NCI-H460 (cell line): ENCODE measurements around the gene HOXC11. TPM values are rescaled to one million over a fixed set of nuclear protein-coding genes. Genes with fewer than 3 reads are reported as not detected.
A peak's percentile ranks its signal among the peaks of the same experiment; 100 is the strongest.

ENCODE experiments used
- DNase-seq: peaks from one replicate; pipeline ENCODE4 v3.0.0-alpha.2; 2016; ENCODE audit warnings: low read depth; ENCODE audit errors: extremely low read depth
- small RNA-seq, 2 experiments: library from RNA; depleted of rRNA; stranded (forward); fragments of <200 nt; gene quantifications; one replicate each; pipeline ENCODE3, GENCODE V24; 2014
- total RNA-seq: library from RNA; depleted of rRNA; stranded (reverse); fragments of >200 nt; shearing (Covaris generic); gene quantifications from 2 replicates; pipeline ENCODE4 v1.2.3, GENCODE V29; 2014; rRNA removed

HOXC11 gene
- total RNA-seq, 1 experiment from 2014 or later: 0.42 TPM

GRCh38 chr12:54019091-54019811 lies 46.3 kb downstream of the HOXC11 start:
- DNase-seq: no peak

GRCh38 chr12:54019924-54020590 lies 47.1 kb downstream of the HOXC11 start:
- DNase-seq: no peak

GRCh38 chr12:54020591-54021405 lies 47.9 kb downstream of the HOXC11 start:
- DNase-seq: no peak

- peak; percentile 13 for DNase-seq
Observed at GRCh38 chr12:54021432-54022013, 48.6 kb downstream of the HOXC11 start.

GRCh38 chr12:54022960-54023884 lies 50.3 kb downstream of the HOXC11 start:
- no peak for DNase-seq

- no peak for DNase-seq
Observed at GRCh38 chr12:54024127-54024526, 51.2 kb downstream of the HOXC11 start.

GRCh38 chr12:54024581-54025305 lies 51.8 kb downstream of the HOXC11 start:
- no peak for DNase-seq

- DNase-seq: no peak
Observed at GRCh38 chr12:54025499-54026405, 52.8 kb downstream of the HOXC11 start.

GRCh38 chr12:54026640-54027441 lies 53.9 kb downstream of the HOXC11 start:
- DNase-seq: no peak

Small RNAs within 50 kb of the gene (small RNA-seq; reads per million reads assigned to genes)
- 0 reads per million in 2 experiments for gene AC012531.3
- 0 reads per million in 2 experiments for gene AC012531.4
- 1.7 to 41.3 reads per million in 2 experiments for gene MIR196A2
- 0 reads per million in 2 experiments for gene RF01905
- gene RF01906: 0 reads per million in 2 experiments

Other genes with a start within 250 kb of the HOXC11 start
- gene CALCOCO1, start 245.7 kb upstream of the HOXC11 start, total RNA-seq: 27.1 and 34.1 TPM in 2 replicates
- gene CISTR, start 221.1 kb upstream of the HOXC11 start, total RNA-seq: not detected in 2 replicates
- gene HOXC13, start 34.3 kb upstream of the HOXC11 start, total RNA-seq: 4.4 and 4.9 TPM in 2 replicates
- not detected in 2 replicates for gene HOXC12, start 18.2 kb upstream of the HOXC11 start, total RNA-seq
- 0.17 TPM in 1 of 2 replicates, not detected in the other for gene HOTAIR, start 1.8 kb downstream of the HOXC11 start, total RNA-seq
- 0.59 TPM in 1 of 2 replicates, not detected in the other for gene HOXC10, start 12.0 kb downstream of the HOXC11 start, total RNA-seq
- gene HOXC9, start 27.0 kb downstream of the HOXC11 start, total RNA-seq: 3.7 and 3.8 TPM in 2 replicates
- gene HOXC8, start 35.9 kb downstream of the HOXC11 start, total RNA-seq: 1.3 and 1.7 TPM in 2 replicates
- 0.89 and 1.4 TPM in 2 replicates for gene HOXC6, start 55.3 kb downstream of the HOXC11 start, total RNA-seq
- gene HOXC5, start 59.9 kb downstream of the HOXC11 start, total RNA-seq: 0.07 and 0.20 TPM in 2 replicates
- 0.12 TPM in 1 of 2 replicates, not detected in the other for gene HOXC4, start 80.7 kb downstream of the HOXC11 start, total RNA-seq
- gene SMUG1, start 215.9 kb downstream of the HOXC11 start, total RNA-seq: 44.2 and 49.8 TPM in 2 replicates